ENCODE results near the gene ZNF341. TPM values are rescaled to one million over a fixed set of nuclear protein-coding genes. Genes with fewer than 3 reads are reported as not detected.

The ZNF341 gene
- total and polyA plus RNA-seq, 9 of the 15 experiments (the other 6 are each of a cell fraction or from before 2014, with no cell fraction given), result 0.08 to 2.6 (median 1.0) TPM

GRCh38 chr20:33719989-33720709 is 11.6 kb upstream of the ZNF341 start, which contains the start of gene PXMP4 (continued):
- 0 out of 2 replicates have a peak, but pooled peaks have one; percentile 47 for TF ChIP-seq ZNF592 (IDR thresholded peaks at IDR 0.05)
- TF ChIP-seq EP300 (IDR thresholded peaks at IDR 0.05; ENCODE audit: low read length), result no peak
- no peak for TF ChIP-seq HNRNPK (IDR thresholded peaks at IDR 0.05; ENCODE audit: low read depth, low read length, poor library complexity, severe bottlenecking)
- peak; percentile 79 for TF ChIP-seq C11orf30 (IDR thresholded peaks at IDR 0.05; ENCODE audit: low read depth)
- TF ChIP-seq ARID2 (IDR thresholded peaks at IDR 0.05), result no peak
- no peak for TF ChIP-seq SNIP1 (IDR thresholded peaks at IDR 0.05; ENCODE audit: low read depth)
- no peak for TF ChIP-seq ZBTB26 (CRISPR knock-in tag; IDR thresholded peaks at IDR 0.05)
- TF ChIP-seq FOXJ3 (CRISPR knock-in tag; IDR thresholded peaks at IDR 0.05), result no peak
- TF ChIP-seq PKNOX1 (IDR thresholded peaks at IDR 0.05), result peak; percentile 100
- no peak for TF ChIP-seq SNRNP70 (optimal IDR thresholded peaks at IDR 0.05; ENCODE audit: low read depth, low read length)
- TF ChIP-seq ZBTB7A (IDR thresholded peaks at IDR 0.05; ENCODE audit: borderline replicate concordance, control insufficient read depth, low read depth, low read length), result peak; percentile 76; the same call in 1 of the 2 replicates
- 0 out of 2 replicates have a peak, but pooled peaks have one; percentile 2 for TF ChIP-seq JUND (IDR thresholded peaks at IDR 0.05; ENCODE audit: borderline replicate concordance, low read depth, low read length)
- no peak; the same call in 2 of the 3 replicates for TF ChIP-seq JUND (tag; IDR thresholded peaks at IDR 0.05; ENCODE audit: borderline replicate concordance, low read depth, low read length)
- 0 out of 2 replicates have a peak, but pooled peaks have one; percentile 46 for TF ChIP-seq TARDBP (IDR thresholded peaks at IDR 0.05)
- no peak for TF ChIP-seq XRCC4 (IDR thresholded peaks at IDR 0.05; ENCODE audit: extremely low read depth, insufficient read depth, insufficient read length)
- no peak; the same call in 1 of the 2 replicates for TF ChIP-seq HCFC1 (IDR thresholded peaks at IDR 0.05; ENCODE audit: low read depth, low read length)
- TF ChIP-seq EZH2 (IDR thresholded peaks at IDR 0.05; ENCODE audit: borderline replicate concordance, low read depth, low read length), result no peak
- peak; percentile 88 for TF ChIP-seq NR2C2 (CRISPR knock-in tag; IDR thresholded peaks at IDR 0.05)
- TF ChIP-seq NR2C2 (tag; IDR thresholded peaks at IDR 0.05), result peak; percentile 98
- peak; percentile 82 for TF ChIP-seq HDAC2 (IDR thresholded peaks at IDR 0.05)
- no peak for TF ChIP-seq PHB2 (IDR thresholded peaks at IDR 0.05; ENCODE audit: low read depth)
- TF ChIP-seq SIRT6 (IDR thresholded peaks at IDR 0.05; ENCODE audit: low read depth, low read length), result no peak
- TF ChIP-seq RBM34 (IDR thresholded peaks at IDR 0.05; ENCODE audit: borderline replicate concordance, insufficient read depth, low read length), result no peak
- TF ChIP-seq HEY1 (CRISPR knock-in tag; IDR thresholded peaks at IDR 0.05; ENCODE audit: borderline replicate concordance), result no peak

Measured in K562 (cell line).